AML-193 (cell line): ENCODE measurements around the gene RNF8.
A peak's percentile ranks its signal among the peaks of the same experiment; 100 is the strongest.
"Not testable (repeated sequence)": the region's sequence is repeated elsewhere in the genome, so short reads cannot be mapped to it uniquely, and the experiment has no call there.

Experiments used
- DNase-seq, 2 experiments: peaks; one replicate each; lab custom pipeline; 2025; lab: John Stamatoyannopoulos, UW

RNF8 gene

DNA sequence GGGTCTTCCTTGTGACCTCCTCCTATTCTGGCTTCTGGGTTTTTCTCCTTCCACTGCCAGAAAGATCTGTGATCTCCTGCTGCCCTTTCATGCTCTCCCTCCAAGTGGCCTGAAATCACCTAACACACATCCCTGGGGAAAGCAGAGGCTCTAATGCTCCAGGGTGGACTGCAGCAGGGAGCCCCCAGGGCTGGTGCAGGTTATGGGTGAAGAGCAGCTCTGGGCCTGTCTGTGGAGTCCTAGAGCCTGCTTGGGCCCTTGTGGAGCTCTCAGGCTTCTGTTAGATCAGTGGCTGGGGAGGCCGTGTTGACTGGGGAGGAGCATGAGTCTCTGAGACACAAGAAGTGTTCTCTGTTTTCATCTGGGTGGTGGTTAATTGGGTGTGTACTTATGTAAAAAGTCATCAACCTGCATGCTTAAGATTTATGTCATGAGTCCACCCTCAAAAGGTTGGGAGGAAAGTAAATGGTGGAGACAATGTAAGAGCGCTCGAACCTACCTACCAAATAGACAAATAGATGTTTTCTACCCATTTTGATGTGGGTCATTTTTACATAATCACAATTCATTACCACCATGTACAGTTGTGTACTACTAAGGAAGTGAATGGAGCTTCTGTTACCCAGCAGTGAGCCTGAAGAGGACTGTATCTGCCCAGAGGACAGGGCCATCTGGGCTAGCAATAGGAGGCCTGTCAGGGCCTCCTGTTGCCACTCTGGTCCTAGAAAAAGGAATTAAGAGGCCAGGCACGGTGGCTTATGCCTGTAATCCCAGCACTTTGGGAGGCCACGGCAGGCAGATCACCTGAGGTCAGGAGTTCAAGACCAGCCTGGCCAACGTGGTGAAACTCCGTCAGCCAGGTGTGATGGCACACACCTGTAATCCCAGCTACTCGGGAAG is 32.0 kb upstream of the RNF8 start:
- DNase-seq, result no peak

DNA sequence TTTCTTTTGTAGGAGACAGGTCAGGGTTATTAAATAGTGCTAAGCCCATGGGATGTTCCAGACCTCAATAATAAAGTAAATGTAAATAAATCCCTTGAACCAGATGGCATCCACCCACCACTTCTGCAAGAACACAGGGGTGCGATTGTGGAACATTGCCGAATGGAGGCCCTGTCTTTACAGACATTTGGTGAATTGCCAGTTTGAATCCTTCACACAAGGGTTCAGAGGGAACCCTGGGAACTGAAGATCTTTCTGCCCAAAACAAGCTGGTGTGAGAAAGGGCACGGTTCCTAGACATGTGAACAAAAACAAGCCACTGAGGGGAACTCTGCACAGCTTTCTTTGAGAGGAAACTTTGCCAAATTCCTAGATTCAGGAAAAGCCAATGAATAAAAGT is 30.2 kb upstream of the RNF8 start:
- DNase-seq, result no peak

GRCh38 chr6:37324131-37325033 is 29.4 kb upstream of the RNF8 start:
- DNase-seq, result no peak

GRCh38 chr6:37330345-37330744 is 23.4 kb upstream of the RNF8 start:
- not testable (repeated sequence) for DNase-seq

DNA sequence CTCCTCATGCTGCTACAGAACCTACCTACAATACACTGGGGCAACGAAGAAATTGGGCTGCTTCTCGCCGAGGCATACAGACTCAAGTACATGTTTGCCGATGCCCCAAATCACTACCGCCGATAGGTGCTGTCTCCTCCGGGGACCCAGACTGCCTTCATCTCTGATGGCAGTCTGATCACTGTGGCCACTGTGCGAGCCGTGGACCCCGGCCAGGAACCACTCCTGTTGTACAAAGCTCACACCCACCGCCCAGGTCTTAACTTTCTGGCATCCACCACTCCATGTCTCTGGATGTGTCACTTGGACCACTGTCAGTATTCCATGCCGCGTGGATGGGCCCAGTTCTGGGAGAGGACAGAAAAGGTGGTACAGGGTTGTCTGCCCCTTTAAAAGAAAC is 22.7 kb upstream of the RNF8 start:
- no peak for DNase-seq

- no peak for DNase-seq
Measured at GRCh38 chr6:37332894-37333293, 20.9 kb upstream of the RNF8 start.

DNA sequence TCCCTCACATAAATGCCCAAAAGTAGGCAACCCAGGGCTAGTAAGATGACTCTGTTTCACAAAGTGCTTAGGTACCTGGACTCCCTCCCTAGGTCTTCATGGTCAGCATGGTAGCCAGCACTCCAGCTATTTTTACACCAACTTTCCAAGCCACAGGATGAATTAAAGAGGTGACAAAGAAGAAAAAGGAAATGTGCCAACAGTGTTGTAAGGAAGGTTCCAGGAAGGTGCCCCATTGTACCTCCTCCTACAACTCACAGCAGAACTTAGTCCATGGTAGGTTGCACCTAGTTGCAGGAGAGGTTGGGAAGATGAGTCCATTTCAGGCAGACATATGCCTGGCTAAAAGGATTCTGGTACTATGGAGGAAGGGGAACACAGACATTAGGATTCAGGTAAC is 19.7 kb upstream of the RNF8 start:
- no peak for DNase-seq

- not testable (repeated sequence) for DNase-seq
Measured at GRCh38 chr6:37338317-37338716, 15.5 kb upstream of the RNF8 start.

- DNase-seq, result no peak
Measured at GRCh38 chr6:37338745-37339255, 15.0 kb upstream of the RNF8 start.

DNA sequence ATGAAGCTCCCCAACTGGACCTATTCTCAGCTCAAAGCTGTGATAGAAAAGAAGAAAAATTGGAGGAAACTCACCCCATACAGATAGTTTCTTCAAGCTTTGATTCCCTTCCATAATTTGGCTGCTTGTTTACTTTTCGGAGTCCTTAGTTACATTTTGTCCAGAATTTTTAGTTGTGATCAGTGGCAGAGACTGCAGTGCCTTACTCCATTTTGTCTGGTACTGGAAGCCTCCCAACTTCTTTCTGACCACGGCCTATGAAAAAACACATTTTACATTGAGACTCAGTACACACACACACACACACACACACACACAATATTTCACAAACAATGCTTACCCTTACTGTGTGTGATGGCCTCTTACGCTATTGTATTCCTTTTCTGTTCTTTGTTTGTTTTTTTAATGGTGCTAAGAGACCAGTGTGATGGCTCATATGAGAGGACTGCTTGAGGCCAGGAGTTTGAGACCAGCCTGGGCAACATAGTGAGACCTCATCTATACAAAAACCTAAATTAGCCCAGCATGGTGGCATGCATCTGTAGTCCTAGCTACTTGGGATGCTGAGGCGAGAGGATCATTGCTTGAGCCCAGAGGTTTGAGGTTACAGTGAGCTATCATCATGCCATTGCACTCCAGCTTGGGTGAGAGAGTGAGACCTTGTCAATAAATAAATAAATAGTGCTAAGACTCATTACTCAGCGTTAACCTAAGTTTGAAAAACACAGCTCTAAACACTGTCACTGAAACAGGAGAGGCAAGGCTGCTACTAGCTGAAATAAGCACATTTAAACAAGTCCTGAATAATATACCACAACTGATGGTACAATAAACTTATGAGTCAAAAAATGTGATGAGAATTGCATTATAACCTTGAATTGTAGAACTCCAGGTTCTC is 13.8 kb upstream of the RNF8 start:
- no peak for DNase-seq

- no peak for DNase-seq
Measured at GRCh38 chr6:37340639-37340943, 13.2 kb upstream of the RNF8 start.

GRCh38 chr6:37343248-37343647 is 10.5 kb upstream of the RNF8 start:
- DNase-seq, result no peak

DNA sequence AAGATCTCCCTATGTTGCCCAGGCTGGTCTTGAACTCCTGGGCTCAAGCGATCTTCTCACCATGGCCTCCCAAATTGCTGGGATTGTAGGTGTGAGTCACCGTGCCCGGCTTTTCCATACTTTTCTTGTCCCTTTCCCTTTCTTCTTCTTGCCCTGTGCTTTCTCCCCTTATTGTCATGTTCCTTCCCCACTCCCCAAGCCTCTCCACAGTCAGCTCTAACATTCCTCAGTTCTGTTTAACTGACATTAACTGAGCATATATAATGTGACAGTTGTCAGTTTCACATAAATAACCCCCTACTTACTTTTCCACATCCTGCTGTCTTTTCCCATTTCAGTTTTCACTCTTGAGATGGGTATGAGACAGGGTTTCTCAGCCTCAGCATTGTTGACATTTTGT is 9.5 kb upstream of the RNF8 start:
- DNase-seq, result no peak

GRCh38 chr6:37345804-37346203 is 8.0 kb upstream of the RNF8 start:
- not testable (repeated sequence) for DNase-seq

DNA sequence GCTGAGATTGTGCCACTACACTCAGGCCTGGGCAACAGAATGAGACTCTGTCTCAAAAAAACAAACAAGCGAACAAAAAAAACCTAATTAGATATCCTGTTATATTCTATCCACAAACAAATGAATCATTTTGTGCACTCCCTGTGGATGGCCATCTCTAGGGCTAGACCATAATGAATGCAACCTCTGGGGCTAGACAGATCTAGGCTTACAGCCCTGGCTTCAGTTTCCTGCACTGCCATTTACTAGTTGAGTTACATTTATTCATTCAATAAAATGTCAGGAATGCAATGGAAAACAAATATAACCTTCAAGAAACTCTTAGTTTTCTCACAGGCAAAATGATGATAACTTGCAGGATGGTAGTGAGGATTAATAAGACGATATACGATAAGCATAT is 6.6 kb upstream of the RNF8 start:
- DNase-seq, result no peak

GRCh38 chr6:37347670-37348111 is 6.1 kb upstream of the RNF8 start:
- DNase-seq, result no peak

DNA sequence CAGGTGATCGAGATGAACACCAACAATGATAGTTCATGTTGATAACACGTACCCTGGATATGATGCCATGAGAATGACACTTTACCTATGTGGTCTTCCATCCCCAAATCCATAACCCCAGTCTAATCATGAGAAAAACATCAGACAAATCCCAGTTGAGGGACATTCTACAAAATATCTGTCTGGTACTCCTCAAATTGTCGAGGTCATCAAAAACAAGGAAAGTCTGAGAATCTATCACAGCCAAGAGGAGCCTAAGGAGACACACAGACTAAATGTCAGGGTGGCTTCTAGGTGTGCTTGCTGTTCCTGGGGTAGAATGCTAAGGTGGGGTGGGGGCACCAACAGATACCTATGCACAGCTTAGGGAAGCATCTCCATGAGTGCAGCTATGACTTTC is 2.8 kb upstream of the RNF8 start:
- no peak for DNase-seq

DNA sequence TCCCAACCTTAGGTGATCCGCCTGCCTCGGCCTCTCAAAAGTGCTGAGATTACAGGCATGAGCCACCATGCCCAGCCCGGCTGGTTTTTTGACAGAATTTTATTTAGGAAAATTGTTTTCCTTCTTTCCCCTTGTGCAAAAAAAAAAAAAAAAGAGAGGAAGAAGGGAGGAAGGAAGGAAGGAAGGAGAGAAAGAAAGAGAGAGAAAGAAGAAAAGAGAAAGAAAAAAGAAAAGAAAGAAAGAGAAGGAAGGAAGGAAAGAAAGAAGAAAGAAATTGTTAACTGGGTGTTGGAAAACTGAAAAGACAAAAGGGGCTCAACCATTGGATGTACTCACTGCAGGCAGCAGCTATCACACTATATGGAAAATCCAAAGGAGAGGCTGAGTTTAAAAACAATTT is 1.4 kb upstream of the RNF8 start:
- DNase-seq, result no peak

- peak in 1 of 2 experiments; percentile 15 for DNase-seq
Measured at GRCh38 chr6:37354526-37355384, 972 bp downstream of the RNF8 start.

DNA sequence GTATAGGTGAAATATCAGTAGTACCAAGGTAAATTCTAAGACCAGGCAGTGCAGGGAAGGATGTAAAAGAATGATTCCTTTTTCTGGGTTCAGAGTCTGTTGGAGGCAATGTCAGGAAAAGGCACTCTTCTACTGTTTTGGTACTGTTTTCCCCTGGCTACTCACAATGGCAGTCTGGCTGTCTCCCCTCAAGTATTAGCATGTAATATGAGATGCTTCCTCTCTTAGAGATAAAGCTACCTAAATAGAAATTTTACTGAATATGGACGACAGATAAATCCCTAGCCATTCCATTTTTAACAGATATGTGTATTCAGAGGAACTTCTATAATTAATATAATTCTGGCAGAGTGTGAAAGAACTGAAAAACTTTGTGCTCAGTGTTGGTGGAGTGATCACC is 3.5 kb downstream of the RNF8 start:
- no peak for DNase-seq

DNA sequence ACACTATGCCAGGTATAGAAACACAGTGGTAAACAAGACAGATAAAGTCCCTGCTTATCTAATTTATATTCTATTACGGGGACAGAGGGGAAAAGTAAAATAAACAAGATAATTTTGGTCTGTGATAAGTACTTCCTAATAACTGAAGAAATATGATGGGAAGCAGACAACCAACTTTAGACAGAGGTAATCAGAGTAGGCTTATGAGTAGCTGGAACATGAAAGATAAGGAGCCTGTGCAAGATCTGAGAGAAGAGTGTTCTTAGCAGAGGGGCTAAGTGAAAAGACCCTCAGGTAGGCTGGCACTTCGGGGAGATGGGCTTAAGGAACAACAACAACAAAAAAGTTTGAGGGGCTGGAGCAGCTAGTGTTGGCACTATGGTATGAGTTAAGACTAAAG is 4.1 kb downstream of the RNF8 start:
- no peak for DNase-seq
